HG02885 (cell line): ENCODE results near the gene SCPEP1.

Experiments
- ATAC-seq: cut with Tn5 transposase; IDR thresholded peaks from one replicate; pipeline ENCODE4 v1.9.1; 2021; ENCODE audit warnings: mild to moderate bottlenecking; ENCODE audit not compliant: unreplicated experiment, poor library complexity

Gene SCPEP1

DNA sequence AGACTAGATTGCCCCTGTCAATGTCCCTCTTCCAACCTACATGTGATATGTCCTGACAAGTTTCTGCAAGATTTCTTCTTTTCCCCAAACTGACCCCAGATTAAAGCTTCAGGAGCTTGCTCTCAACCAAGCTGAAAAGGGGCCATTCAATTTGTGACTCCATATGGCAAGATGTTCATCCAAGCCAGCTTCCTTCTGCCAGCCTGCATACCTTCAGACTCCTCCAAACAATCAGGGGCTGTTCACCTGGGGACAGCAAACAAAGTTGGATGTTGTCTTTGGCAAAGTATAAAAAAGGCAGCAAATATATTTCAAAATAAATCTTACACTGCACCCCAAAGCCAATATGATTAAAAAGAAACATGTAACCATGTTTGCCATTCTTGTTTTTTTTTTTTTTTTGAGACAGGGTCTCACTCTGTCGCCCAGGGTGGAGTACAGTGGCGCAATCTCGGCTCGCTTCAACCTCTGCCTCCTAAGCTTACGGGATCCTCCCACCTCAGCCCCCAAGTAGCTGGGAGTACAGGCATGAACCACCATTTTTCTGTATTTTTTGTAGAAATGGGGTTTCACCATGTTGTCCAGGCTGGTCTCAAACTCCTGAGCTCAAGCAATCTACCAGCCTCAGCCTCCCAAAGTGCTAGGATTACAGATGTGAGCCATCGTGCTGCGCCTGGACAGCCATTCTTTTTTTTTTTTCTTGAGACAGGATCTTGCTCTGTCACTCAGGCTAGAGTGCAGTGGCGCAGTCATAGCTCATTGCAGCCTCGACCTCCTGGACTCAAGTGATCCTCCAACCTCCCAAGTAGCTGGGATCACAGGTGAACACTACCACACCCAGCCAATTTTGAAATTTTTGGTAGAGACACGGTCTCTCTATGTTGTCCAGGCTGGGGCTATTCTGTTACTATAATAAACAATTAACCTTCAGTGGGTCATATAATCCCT, 57.1 kb downstream of the SCPEP1 start:
- no peak for ATAC-seq

DNA sequence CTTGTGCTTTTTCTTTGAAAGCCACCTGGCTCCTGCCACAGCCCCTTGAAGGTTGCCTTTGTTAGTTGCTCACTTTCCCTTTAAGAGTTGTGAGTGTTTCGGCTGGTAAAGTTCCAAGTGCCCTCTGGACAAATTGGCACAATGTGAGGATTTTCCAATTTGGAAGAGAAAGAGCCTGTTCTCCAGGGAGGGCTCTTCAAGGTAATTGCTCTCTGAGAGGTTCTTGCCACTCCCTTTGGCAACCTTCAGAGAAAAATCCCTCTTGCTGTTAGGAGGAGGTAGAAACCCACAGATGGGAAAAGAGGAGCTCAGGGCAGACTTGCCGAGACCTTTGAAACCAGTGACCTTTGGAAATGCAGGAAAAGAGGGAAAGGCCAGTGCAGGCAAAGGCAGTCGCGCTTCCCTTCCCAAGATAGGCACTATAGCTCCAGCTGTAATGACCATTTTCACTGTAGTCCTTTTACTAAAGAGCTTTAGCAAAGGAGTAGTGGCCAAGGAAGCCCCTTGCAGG, 58.1 kb downstream of the SCPEP1 start:
- ATAC-seq, result no peak

DNA sequence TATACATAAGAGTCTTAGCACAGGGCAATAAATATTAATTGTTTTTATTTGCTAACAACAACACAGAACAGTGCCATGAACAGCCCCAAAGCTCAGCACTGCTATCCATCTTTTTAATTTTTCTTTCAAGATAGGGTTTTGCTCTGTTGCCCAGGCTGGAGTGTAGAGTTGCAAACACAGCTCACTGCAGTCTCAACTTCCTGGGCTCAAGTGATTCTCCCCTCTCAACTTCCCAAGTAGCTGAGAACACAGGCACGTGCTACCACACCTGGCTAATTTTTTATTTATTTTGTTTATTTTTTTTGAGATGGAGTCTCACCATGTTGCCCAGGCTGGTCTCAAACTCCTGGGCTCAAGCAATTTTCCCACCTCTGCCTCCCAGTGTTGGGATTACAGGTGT, 59.5 kb downstream of the SCPEP1 start:
- no peak for ATAC-seq

DNA sequence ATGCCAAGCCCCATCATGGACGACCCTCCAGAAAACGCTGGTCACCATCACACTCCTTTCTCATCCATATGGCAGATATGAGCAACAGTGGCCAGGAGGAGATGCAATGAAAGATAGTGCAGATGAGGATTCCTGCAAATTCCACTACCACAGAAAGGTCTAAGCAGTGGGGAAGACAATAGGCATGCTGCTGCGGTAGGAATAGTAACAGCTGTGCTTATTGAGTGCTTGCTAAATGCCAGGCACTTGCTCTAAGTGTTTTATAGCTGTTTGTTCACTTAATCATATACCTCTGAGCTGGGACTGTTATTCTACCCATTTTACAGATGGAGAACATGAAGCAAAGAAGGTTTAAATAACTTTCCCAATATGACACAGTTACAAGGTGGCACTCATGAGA, 60.6 kb downstream of the SCPEP1 start:
- ATAC-seq, result no peak

DNA sequence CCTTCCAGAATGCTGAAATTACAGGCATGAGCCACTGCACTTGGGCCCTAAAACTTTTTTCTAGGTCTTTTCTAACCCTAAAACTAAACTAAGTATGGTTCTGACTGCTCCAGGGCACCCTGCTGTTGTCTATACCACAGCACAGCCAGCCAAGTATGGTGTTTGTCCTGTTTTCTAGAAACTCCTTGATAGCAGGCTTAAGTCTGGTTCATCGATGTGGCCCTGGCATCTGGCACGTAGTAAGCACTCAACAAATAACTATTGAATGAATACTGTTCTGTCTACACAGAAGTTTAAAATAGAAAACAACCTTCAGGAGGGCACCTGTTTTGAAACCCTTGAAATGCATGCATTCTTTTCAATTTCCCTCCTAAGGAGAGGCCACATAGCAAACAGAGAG, 62.6 kb downstream of the SCPEP1 start:
- no peak for ATAC-seq

DNA sequence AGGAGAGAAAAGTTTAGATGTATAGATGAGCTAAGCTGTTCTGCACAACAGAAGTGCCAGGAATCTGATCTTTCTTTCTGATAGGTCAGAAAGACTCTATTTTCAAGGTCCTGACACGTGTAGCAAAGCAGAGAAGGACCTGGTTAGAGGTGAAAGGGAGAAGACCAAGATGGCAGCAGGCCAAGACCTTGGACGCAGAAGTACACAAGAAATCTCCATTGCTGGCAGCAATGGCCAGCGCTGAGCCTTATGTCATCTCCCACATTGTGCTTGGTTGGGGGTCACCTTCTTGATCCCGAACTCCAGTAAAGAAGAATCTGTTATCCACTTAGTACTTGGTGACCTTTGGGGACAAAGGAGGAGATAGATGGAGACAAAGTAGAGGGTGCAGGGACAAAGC, 65.3 kb downstream of the SCPEP1 start:
- ATAC-seq, result no peak

DNA sequence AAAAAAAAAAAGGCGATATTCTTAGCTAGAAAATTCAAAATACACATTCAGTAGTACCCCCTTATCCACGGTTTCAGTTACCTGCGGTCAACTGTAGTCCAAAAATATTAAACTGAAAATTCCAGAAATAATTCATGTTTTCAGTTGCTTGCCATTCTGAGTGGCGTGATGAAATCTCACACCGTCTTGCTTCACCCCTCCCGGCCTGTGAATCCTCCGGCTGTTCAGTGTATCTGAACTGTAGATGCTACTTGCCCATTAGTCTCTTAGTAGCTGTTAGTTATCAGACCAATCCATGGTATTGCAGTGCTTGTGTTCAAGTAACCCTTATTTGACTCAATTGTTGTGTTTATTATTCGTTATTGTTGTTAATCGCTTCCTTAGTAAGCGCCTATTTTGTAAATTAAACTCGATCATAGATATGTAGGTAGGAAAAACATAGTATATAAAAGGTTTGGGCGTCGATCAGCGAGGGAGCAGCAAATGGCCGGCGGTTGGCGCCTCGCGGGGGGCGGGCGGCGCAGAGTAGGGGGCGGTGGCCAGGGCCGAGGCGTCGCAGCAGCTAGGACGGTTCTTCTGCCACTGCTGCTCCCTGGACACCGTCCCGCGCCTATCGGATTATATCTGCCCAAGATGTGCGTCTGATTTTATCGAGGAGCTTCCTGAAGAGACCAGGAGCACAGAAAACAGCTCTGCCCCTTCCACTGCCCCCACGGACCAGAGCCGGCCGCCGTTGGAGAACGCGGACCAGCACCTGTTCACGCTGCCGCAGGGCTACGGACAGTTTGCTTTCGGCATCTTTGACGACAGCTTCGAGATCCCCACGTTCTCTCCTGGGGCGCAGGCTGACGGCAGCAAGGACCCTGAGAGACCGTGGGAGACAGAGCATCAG, 67.3 kb downstream of the SCPEP1 start:
- ATAC-seq, result no peak

DNA sequence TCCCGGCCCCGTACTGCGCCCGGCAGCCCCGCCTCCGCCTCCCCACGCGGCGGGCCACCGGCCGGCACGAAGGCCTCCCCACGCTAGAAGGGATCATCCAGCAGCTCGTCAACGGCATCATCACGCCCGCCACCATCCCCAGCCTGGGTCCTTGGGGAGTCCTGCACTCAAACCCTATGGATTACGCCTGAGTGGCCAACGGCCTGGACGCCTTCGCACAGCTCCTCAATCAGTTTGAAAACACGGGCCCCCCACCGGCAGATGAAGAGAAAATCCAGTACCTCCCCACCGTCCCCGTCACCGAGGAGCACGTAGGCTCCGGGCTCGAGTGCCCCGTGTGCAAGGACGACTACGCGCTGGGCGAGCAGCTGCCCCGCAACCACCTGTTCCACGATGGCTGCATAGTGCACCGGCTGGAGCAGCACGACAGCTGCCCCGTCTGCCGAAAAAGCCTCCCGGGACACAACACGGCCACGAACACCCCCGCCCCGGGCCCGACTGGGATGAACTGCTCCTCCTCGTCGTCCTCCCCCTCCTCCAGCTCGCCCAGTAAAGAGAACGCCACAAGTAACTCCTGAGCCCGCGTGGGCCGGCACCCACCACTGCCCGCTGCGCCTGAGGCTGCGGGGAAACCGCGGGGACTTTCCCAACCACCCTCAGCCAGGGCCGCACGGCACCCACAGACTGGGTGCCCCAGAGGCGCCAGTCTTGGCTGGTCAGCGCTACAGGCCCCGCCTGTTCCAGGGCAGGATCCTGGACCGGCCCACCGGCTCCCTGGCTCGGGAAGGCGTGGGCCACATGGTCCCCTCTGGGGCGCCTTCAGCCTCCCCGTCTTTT, 68.2 kb downstream of the SCPEP1 start:
- peak; percentile 74 for ATAC-seq

DNA sequence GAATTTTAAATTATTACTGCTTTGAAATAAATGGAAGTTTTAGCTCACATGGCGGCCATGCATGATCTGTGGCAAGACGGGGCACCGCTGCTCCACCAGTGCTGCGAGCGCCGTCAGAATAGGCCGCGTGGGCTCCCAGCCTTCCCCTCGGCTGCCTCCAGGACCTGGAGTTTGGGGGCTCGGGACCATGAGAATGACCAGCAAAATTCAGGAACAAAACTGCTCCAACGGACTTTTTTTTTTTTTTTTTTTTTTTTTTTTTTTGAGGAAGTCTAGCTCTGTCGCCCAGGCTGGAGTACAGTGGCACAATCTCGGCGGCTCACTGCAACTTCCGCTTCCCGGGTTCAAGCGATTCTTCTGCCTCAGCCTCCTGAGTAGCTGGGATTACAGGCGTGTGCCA, 68.8 kb downstream of the SCPEP1 start:
- no peak for ATAC-seq

DNA sequence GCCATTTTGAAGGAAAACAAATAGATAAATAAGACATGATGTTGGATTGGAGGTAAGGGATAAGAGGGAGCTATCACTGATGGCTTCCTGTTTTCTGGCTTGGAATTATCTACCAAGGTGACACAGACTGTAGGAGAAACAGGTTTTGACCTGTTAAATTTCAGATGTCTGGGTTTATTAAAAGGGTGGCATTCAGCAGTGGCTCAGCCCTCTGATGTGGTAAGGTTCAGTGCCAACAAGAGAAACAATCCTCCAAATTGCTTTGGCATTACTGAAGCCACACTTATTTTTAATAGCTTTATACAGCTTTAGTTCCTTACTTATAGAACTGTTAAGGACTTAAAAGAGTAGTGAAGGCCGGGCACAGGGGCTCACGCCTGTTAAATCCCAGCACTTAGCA, 70.2 kb downstream of the SCPEP1 start:
- no peak for ATAC-seq

DNA sequence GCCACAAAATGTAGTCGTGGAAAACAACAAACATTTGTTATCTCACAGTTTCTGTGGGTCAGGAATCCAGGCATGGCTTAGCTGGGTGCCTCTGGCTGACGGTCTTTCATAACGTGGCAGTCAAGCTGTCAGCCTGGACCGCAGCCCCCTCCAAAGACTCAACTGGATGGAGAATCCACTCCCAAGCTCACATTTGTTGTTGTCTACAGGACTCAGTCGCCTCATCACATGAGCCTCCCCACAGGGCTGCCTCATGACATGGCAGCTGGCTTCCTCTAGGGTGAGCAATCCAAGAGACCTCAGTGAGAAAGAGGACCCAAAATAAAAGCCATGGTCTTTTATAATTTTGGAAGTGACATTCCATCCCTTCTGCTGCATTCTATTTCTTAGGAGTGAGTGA, 72.4 kb downstream of the SCPEP1 start:
- no peak for ATAC-seq

DNA sequence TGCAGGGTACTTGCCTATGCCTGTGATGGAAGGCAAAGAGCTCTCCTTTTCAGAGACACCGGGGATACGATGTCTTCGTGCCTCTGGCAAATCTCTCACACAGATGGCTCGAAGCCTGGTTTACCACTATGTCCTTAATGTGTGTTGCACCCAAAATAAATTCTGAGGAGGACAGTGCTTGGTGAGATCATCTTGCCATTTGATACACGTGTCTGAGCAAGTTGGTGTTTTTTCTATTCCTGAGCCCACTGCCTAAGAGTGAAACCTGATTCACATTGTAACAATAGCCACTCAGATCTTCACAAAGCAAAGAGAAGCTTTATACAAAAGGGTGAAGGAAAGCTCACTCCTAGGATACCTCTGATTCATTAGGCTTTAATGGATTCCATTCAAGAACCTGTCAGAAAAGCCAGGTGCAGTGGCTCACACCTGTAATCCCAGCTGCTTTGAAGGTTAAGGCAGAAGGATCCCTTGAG, 74.0 kb downstream of the SCPEP1 start:
- ATAC-seq, result no peak
